WI38 (cell line): Measurements from ENCODE around the gene SREBF2.

Experiments
- H3K4me3 ChIP-seq: 2 replicates; pipeline ENCODE4 v1.5.1; 2011; ENCODE audit warnings: low read depth, mild to moderate bottlenecking, control low read depth, low read length
- TF ChIP-seq, protein P1 (sequence below): IDR thresholded peaks from 2 replicates; pipeline ENCODE4 v1.5.1; 2012; ENCODE audit warnings: low read depth, mild to moderate bottlenecking, control low read depth, low read length

Gene SREBF2

DNA sequence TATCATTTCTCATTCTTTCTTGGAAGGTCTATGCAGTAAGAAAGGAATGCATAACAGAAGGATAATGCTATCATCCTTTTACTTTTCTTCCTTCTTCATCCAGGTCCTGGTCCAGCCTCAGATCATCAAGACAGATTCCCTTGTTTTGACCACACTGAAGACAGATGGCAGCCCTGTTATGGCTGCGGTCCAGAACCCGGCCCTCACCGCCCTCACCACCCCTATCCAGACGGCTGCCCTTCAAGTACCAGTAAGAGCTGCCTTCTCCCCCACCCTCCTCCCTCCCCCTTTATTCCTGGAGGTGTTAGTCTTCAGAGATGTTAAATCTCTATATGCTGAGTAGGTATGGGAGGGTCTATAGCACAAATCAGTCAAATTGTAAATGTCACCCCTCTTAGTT is 37.9 kb downstream of the SREBF2 start:
- TF ChIP-seq, protein P1, sequence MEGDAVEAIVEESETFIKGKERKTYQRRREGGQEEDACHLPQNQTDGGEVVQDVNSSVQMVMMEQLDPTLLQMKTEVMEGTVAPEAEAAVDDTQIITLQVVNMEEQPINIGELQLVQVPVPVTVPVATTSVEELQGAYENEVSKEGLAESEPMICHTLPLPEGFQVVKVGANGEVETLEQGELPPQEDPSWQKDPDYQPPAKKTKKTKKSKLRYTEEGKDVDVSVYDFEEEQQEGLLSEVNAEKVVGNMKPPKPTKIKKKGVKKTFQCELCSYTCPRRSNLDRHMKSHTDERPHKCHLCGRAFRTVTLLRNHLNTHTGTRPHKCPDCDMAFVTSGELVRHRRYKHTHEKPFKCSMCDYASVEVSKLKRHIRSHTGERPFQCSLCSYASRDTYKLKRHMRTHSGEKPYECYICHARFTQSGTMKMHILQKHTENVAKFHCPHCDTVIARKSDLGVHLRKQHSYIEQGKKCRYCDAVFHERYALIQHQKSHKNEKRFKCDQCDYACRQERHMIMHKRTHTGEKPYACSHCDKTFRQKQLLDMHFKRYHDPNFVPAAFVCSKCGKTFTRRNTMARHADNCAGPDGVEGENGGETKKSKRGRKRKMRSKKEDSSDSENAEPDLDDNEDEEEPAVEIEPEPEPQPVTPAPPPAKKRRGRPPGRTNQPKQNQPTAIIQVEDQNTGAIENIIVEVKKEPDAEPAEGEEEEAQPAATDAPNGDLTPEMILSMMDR, result no peak
- H3K4me3 ChIP-seq, result no peak overlapping the region

DNA sequence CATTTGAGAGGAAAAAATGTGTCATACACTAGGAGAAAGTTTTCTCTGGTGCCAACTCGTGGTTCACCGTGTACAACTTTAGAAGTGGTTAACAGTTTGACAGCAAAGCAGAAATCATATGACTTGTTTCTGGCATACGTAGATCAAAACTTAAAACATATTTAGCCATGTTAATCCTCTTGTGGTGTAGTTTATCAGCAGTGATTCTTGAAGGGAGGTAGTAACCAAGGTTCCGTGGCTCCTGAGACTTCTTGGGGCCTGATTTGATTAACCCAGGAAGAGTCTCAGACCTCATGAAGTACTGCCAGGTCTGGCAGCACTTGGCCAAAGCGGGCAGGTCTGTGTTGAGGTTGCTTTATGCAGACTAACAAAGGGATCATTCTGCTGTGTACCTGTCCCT is 40.5 kb downstream of the SREBF2 start:
- TF ChIP-seq, protein P1, result no peak
- H3K4me3 ChIP-seq, result no peak overlapping the region

GRCh38 chr22:41874090-41874489 is 41.2 kb downstream of the SREBF2 start:
- no peak overlapping the region for H3K4me3 ChIP-seq
- TF ChIP-seq, protein P1, result no peak

GRCh38 chr22:41875531-41876270 is 42.8 kb downstream of the SREBF2 start:
- TF ChIP-seq, protein P1, result no peak
- no peak overlapping the region for H3K4me3 ChIP-seq

DNA sequence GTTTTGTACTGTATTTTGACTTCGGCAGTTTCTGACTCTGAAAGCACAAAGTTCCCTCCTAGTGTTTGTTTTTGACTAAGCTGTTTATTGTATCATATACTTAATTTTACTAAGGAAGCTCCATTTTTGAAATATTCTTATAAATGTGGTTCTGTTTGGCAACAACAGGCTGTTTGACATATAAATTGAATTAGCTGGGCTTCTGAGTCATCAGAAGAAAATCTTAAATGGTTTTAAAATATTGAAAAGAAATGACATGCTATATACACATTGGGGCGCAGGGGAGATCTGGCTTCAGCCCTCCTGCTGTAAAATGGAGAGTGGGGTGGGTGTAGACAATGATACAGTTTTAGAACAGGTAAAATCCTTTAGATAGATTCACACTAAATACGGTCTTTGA is 43.4 kb downstream of the SREBF2 start:
- no peak overlapping the region for H3K4me3 ChIP-seq
- TF ChIP-seq, protein P1, result no peak

DNA sequence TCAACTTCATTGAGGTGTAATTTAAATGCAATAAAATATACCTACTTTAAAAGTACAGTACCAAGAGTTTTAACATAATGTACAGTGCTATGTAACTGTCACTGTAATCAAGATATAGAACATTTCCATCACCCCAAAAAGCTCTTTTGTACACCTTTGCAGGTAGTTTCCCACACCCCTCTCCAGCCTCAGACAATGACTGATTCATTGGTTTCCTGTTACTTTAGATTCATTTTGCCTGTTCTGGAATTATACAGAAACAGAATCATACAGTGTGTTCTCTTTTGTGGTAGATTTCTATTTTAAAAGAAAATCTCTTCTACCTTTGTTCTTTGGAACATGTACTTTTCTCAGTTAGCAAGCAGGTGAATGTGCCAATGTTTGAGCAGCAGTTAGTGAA is 43.8 kb downstream of the SREBF2 start:
- no peak overlapping the region for H3K4me3 ChIP-seq
- TF ChIP-seq, protein P1, result no peak

DNA sequence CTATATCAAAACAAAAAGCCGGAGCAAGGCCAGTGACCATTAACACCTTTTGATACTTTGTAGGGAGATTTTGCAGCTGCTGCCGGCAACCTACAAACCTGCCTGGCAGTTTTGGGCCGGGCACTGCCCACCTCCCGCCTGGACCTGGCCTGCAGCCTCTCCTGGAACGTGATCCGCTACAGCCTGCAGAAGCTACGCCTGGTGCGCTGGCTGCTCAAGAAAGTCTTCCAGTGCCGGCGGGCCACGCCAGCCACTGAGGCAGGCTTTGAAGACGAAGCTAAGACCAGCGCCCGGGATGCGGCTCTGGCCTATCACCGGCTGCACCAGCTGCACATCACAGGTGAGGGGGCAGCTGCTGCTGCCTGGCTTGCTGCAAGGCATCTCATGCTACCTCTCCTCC is 47.7 kb downstream of the SREBF2 start:
- TF ChIP-seq, protein P1, result no peak
- H3K4me3 ChIP-seq, result no peak overlapping the region
